Tongue (tissue), 2 donors: ENCODE measurements around the gene COMT. TPM values are rescaled to one million over a fixed set of nuclear protein-coding genes. Genes with fewer than 3 reads are reported as not detected.
A peak's percentile ranks its signal among the peaks of the same experiment; 100 is the strongest.

Experiments used
- DNase-seq: peaks from one replicate; pipeline ENCODE4 v3.0.0-alpha.2; 2015
- total RNA-seq: library from RNA; depleted of rRNA; stranded (reverse); fragments of >200 nt; gene quantifications from one replicate; pipeline ENCODE4 v1.2.3, GENCODE V29; 2014

COMT gene
- total RNA-seq, 1 donor from 2014 or later, result 190 TPM

- DNase-seq, result no peak
Observed at GRCh38 chr22:19994851-19995610, 53.5 kb downstream of the COMT start.

- peak; percentile 70 for DNase-seq
Observed at GRCh38 chr22:19995611-19996339, 54.2 kb downstream of the COMT start.

- no peak for DNase-seq
Observed at GRCh38 chr22:19996694-19997384, 55.3 kb downstream of the COMT start.

- no peak for DNase-seq
Observed at GRCh38 chr22:19997561-19998231, 56.1 kb downstream of the COMT start.

GRCh38 chr22:19998232-19998951 is 56.8 kb downstream of the COMT start:
- no peak for DNase-seq

- DNase-seq, result no peak
Observed at GRCh38 chr22:19998991-19999820, 57.6 kb downstream of the COMT start.

GRCh38 chr22:20000246-20001081 is 58.9 kb downstream of the COMT start:
- DNase-seq, result no peak

GRCh38 chr22:20001082-20001638 is 59.6 kb downstream of the COMT start:
- DNase-seq, result no peak

GRCh38 chr22:20002128-20002527 is 60.6 kb downstream of the COMT start:
- DNase-seq, result no peak

- DNase-seq, result peak; percentile 83
Observed at GRCh38 chr22:20002636-20003035, 61.1 kb downstream of the COMT start.

- DNase-seq, result no peak
Observed at GRCh38 chr22:20003304-20003703, 61.7 kb downstream of the COMT start.

GRCh38 chr22:20004464-20004863 is 62.9 kb downstream of the COMT start:
- no peak for DNase-seq

- DNase-seq, result no peak
Observed at GRCh38 chr22:20008221-20008995, 66.8 kb downstream of the COMT start.

GRCh38 chr22:20009018-20009491 is 67.5 kb downstream of the COMT start:
- no peak for DNase-seq

- no peak for DNase-seq
Observed at GRCh38 chr22:20009582-20010306, 68.2 kb downstream of the COMT start.

- DNase-seq, result no peak
Observed at GRCh38 chr22:20010307-20011122, 68.9 kb downstream of the COMT start.
